Measurements from ENCODE around the gene DAAM1. TPM values are rescaled to one million over a fixed set of nuclear protein-coding genes. Genes with fewer than 3 reads are reported as not detected.

The DAAM1 gene
- total RNA-seq, 1 experiment from 2014 or later, result 30.4 TPM

- no peak for ATAC-seq
- no peaks in the 10 kb centered on the region for H3K4me1 Mint-ChIP-seq
- CTCF ChIA-PET, result no interaction called here
- no peak overlapping the region for H3K4me3 Mint-ChIP-seq
- peaks cover 44% of the 10 kb centered on the region for H3K36me3 Mint-ChIP-seq
- TF ChIP-seq SP1 (CRISPR knock-in tag; conservative IDR thresholded peaks at IDR 0.05) (no peak), ZNF532 (CRISPR knock-in tag; IDR thresholded peaks at IDR 0.05; ENCODE audit: borderline replicate concordance) (no peak), ARID4B (CRISPR knock-in tag; IDR thresholded peaks at IDR 0.05; ENCODE audit: borderline replicate concordance) (no peak), ATF3 (CRISPR knock-in tag; conservative IDR thresholded peaks at IDR 0.05) (no peak), FOXP4 (CRISPR knock-in tag; IDR thresholded peaks at IDR 0.05) (no peak), JUN (CRISPR knock-in tag; IDR thresholded peaks at IDR 0.05) (no peak), FOXK1 (CRISPR knock-in tag; IDR thresholded peaks at IDR 0.05) (no peak), AR (CRISPR knock-in tag; IDR thresholded peaks at IDR 0.05) (no peak)
- H3K27ac Mint-ChIP-seq, result no peak overlapping the region
- H3K27me3 Mint-ChIP-seq (ENCODE audit: low read depth), result peaks cover 8% of the 10 kb centered on the region
- peaks cover 80% of the 10 kb centered on the region for H3K9me3 Mint-ChIP-seq
- no peak for DNase-seq (ENCODE audit: low spot score)
- POLR2A ChIA-PET, result no interaction called here
Measured at GRCh38 chr14:59406454-59407245, 218.2 kb downstream of the DAAM1 start.
